Cardiac muscle cell (in vitro differentiated cells and primary cell): Measurements from ENCODE around the gene ANKRD52. TPM values are rescaled to one million over a fixed set of nuclear protein-coding genes. Genes with fewer than 3 reads are reported as not detected.

Source experiments
- DNase-seq, 2 donors: peaks; one replicate each; pipeline versions ENCODE4 v3.0.0 to v3.0.0-alpha.2; 2010 to 2017; ENCODE audit warnings: low read depth in 1 of 2, low spot score in 1 of 2
- H3K27ac ChIP-seq: fragments of 200-600 bp; sonication (generic); 2 replicates; pipeline ENCODE4 v1.5.1; 2016
- H3K27me3 ChIP-seq: fragments of 200-600 bp; sonication (generic); 2 replicates; pipeline ENCODE4 v1.6.0; 2016; ENCODE audit warnings: control low read depth
- H3K36me3 ChIP-seq: fragments of 200-600 bp; sonication (generic); 2 replicates; pipeline ENCODE4 v1.5.1; 2016; ENCODE audit warnings: control low read depth
- H3K4me1 ChIP-seq: fragments of 200-600 bp; sonication (generic); 2 replicates; pipeline ENCODE4 v1.8.1; 2017; ENCODE audit warnings: low read depth, mild to moderate bottlenecking, mixed run types
- H3K4me3 ChIP-seq: fragments of 200-600 bp; sonication (generic); 2 replicates; pipeline ENCODE4 v1.5.1; 2016; ENCODE audit warnings: mild to moderate bottlenecking
- H3K9me3 ChIP-seq: fragments of 200-600 bp; sonication (generic); 2 replicates; pipeline ENCODE4 v1.5.1; 2017; ENCODE audit warnings: low read depth, mild to moderate bottlenecking, control low read depth
- CTCF ChIP-seq: IDR thresholded peaks from 2 replicates; pipeline ENCODE4 v1.5.1; 2012; ENCODE audit warnings: low read depth, mild to moderate bottlenecking, low read length
- polyA plus RNA-seq: library from polyadenylated mRNA; unstranded; fragments of >200 nt; fragmentation: Nextera tagmentation; extraction: Ambion mirVana; gene quantifications from 2 replicates; pipeline ENCODE4 v1.2.1, GENCODE V29; 2016
- total RNA-seq: library from RNA; depleted of rRNA; stranded (reverse); fragments of >200 nt; gene quantifications from 2 replicates; pipeline ENCODE4 v1.2.3, GENCODE V29; 2016

ANKRD52 gene
- total and polyA plus RNA-seq, 2 experiments from 2014 or later, result 18.0 to 34.9 TPM

GRCh38 chr12:56192582-56192981, 65.6 kb downstream of the ANKRD52 start:
- H3K36me3 ChIP-seq, result no peaks in the 10 kb centered on the region
- no peak for TF ChIP-seq CTCF
- H3K27me3 ChIP-seq, result no peaks in the 10 kb centered on the region
- H3K27ac ChIP-seq, result no peak overlapping the region
- peaks cover 13% of the 10 kb centered on the region for H3K4me1 ChIP-seq
- DNase-seq, result no peak
- H3K4me3 ChIP-seq, result no peak overlapping the region
- H3K9me3 ChIP-seq, result no peaks in the 10 kb centered on the region

GRCh38 chr12:56190695-56191155, 67.5 kb downstream of the ANKRD52 start:
- peak in 1 of 2 donors; percentile 51 for DNase-seq
- no peak for TF ChIP-seq CTCF
- H3K27ac ChIP-seq, result peak overlapping the region; percentile 46
- H3K36me3 ChIP-seq, result peaks cover 6% of the 10 kb centered on the region
- peaks cover 9% of the 10 kb centered on the region for H3K4me1 ChIP-seq
- no peaks in the 10 kb centered on the region for H3K27me3 ChIP-seq
- H3K9me3 ChIP-seq, result no peaks in the 10 kb centered on the region
- H3K4me3 ChIP-seq, result peak overlapping the region; percentile 100

- DNase-seq, result peak; percentile 81
- Histone ChIP-seq H3K4me3 (peak overlapping the region; percentile 100), H3K9me3 (no peaks in the 10 kb centered on the region), H3K27ac (peak overlapping the region; percentile 73), H3K4me1 (peaks cover 9% of the 10 kb centered on the region), H3K36me3 (peaks cover 7% of the 10 kb centered on the region), H3K27me3 (no peaks in the 10 kb centered on the region)
- no peak for TF ChIP-seq CTCF
Measured at GRCh38 chr12:56189918-56190694, 68.1 kb downstream of the ANKRD52 start.

GRCh38 chr12:56189099-56189917, 68.9 kb downstream of the ANKRD52 start, which contains the start of gene SMARCC2:
Gene SMARCC2 (minus strand): TSS chr12:56189483. CDS start chr12:56189461, 22 bp downstream.
- H3K27me3 ChIP-seq, result no peaks in the 10 kb centered on the region
- H3K4me1 ChIP-seq, result peaks cover 9% of the 10 kb centered on the region
- peak within 1 kb of the TSS; percentile 100 for H3K4me3 ChIP-seq
- DNase-seq, result peak; percentile 90 to 93
- peak; percentile 58 for TF ChIP-seq CTCF
- no peaks in the 10 kb centered on the region for H3K9me3 ChIP-seq
- peaks cover 15% of the 10 kb centered on the region for H3K36me3 ChIP-seq
- peak within 1 kb of the TSS; percentile 81 for H3K27ac ChIP-seq

- peaks cover 19% of the 10 kb centered on the region for H3K36me3 ChIP-seq
- no peaks in the 10 kb centered on the region for H3K9me3 ChIP-seq
- TF ChIP-seq CTCF, result no peak
- peak overlapping the region; percentile 100 for H3K4me3 ChIP-seq
- no peak for DNase-seq
- H3K4me1 ChIP-seq, result peaks cover 10% of the 10 kb centered on the region
- no peaks in the 10 kb centered on the region for H3K27me3 ChIP-seq
- peak overlapping the region; percentile 81 for H3K27ac ChIP-seq
Measured at GRCh38 chr12:56188778-56189098, 69.4 kb downstream of the ANKRD52 start.
